ENCODE results near the gene SLC25A19.
A peak's percentile ranks its signal among the peaks of the same experiment; 100 is the strongest.

The SLC25A19 gene

DNA sequence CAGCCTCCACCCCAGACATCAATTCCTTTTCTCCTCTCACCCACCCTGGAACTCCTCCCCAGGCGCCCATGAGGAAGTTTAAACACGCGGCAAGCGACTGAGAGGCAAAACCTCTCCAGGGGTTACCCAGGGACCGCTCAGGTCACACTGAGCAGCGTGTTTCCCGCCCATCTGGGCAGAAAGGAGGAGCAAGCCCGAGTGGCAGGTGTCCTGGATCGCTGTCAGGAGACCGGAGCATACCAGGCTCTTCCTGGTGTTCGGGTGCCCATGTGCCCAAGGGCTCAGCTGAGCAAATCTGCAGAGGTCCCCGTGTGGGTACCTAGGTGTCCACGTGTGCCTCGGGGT is 491 bp downstream of the SLC25A19 start:
- ATAC-seq: peak; percentile 51
- TF ChIP-seq ZC3H10 (CRISPR knock-in tag; IDR thresholded peaks at IDR 0.05) (no peak), SNAI2 (CRISPR knock-in tag; IDR thresholded peaks at IDR 0.05) (no peak), GLIS3 (CRISPR knock-in tag; IDR thresholded peaks at IDR 0.05) (0 out of 2 replicates have a peak, but pooled peaks have one; percentile 31)

DNA sequence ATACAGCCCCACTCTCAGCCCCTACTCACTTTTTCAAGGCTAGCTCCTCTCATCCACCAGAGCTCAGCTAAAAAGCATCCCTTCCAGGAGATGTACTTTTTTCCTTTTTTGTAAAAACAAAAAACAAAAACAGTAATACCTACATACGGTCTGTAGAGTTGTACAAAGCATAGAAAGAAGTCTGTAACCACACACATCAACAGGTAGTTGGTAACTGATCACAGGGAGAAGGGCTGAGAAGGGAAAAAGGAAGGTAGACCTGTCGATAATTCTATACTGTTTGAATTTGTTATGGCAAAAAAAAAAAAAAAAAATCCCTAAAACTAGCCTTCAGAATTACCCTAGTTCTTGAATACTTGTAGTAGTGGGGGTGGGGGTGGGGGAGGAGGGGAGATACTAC is 874 bp downstream of the SLC25A19 start:
- TF ChIP-seq, protein P1, sequence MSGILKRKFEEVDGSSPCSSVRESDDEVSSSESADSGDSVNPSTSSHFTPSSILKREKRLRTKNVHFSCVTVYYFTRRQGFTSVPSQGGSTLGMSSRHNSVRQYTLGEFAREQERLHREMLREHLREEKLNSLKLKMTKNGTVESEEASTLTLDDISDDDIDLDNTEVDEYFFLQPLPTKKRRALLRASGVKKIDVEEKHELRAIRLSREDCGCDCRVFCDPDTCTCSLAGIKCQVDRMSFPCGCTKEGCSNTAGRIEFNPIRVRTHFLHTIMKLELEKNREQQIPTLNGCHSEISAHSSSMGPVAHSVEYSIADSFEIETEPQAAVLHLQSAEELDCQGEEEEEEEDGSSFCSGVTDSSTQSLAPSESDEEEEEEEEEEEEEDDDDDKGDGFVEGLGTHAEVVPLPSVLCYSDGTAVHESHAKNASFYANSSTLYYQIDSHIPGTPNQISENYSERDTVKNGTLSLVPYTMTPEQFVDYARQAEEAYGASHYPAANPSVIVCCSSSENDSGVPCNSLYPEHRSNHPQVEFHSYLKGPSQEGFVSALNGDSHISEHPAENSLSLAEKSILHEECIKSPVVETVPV (CRISPR knock-in tag; IDR thresholded peaks at IDR 0.05): no peak
- no peak for TF ChIP-seq ZC3H10 (CRISPR knock-in tag; IDR thresholded peaks at IDR 0.05)
- TF ChIP-seq TCF4 (CRISPR knock-in tag; IDR thresholded peaks at IDR 0.05; ENCODE audit: borderline replicate concordance): no peak
- no peak for TF ChIP-seq ZNF565 (CRISPR knock-in tag; conservative IDR thresholded peaks at IDR 0.05; ENCODE audit: low read depth)
- TF ChIP-seq ISL1 (CRISPR knock-in tag; IDR thresholded peaks at IDR 0.05): no peak
- no peak for TF ChIP-seq TOX (CRISPR knock-in tag; IDR thresholded peaks at IDR 0.05; ENCODE audit: borderline replicate concordance)
- TF ChIP-seq ZFP3 (CRISPR knock-in tag; IDR thresholded peaks at IDR 0.05): no peak
- TF ChIP-seq, protein P2, sequence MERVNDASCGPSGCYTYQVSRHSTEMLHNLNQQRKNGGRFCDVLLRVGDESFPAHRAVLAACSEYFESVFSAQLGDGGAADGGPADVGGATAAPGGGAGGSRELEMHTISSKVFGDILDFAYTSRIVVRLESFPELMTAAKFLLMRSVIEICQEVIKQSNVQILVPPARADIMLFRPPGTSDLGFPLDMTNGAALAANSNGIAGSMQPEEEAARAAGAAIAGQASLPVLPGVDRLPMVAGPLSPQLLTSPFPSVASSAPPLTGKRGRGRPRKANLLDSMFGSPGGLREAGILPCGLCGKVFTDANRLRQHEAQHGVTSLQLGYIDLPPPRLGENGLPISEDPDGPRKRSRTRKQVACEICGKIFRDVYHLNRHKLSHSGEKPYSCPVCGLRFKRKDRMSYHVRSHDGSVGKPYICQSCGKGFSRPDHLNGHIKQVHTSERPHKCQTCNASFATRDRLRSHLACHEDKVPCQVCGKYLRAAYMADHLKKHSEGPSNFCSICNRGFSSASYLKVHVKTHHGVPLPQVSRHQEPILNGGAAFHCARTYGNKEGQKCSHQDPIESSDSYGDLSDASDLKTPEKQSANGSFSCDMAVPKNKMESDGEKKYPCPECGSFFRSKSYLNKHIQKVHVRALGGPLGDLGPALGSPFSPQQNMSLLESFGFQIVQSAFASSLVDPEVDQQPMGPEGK (CRISPR knock-in tag; IDR thresholded peaks at IDR 0.05; ENCODE audit: borderline replicate concordance): no peak
- TF ChIP-seq ZNF70 (CRISPR knock-in tag; IDR thresholded peaks at IDR 0.05): no peak
- TF ChIP-seq PPARA (CRISPR knock-in tag; IDR thresholded peaks at IDR 0.05; ENCODE audit: borderline replicate concordance): no peak
- no peak for TF ChIP-seq GLIS3 (CRISPR knock-in tag; IDR thresholded peaks at IDR 0.05)
- no peak for TF ChIP-seq SNAI2 (CRISPR knock-in tag; IDR thresholded peaks at IDR 0.05)
- TF ChIP-seq ZNF8 (CRISPR knock-in tag; IDR thresholded peaks at IDR 0.05): no peak
- TF ChIP-seq, protein P3, sequence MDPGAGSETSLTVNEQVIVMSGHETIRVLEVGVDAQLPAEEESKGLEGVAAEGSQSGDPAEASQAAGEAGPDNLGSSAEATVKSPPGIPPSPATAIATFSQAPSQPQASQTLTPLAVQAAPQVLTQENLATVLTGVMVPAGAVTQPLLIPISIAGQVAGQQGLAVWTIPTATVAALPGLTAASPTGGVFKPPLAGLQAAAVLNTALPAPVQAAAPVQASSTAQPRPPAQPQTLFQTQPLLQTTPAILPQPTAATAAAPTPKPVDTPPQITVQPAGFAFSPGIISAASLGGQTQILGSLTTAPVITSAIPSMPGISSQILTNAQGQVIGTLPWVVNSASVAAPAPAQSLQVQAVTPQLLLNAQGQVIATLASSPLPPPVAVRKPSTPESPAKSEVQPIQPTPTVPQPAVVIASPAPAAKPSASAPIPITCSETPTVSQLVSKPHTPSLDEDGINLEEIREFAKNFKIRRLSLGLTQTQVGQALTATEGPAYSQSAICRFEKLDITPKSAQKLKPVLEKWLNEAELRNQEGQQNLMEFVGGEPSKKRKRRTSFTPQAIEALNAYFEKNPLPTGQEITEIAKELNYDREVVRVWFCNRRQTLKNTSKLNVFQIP (CRISPR knock-in tag; IDR thresholded peaks at IDR 0.05; ENCODE audit: borderline replicate concordance, low read depth): no peak
- TF ChIP-seq, protein P4, sequence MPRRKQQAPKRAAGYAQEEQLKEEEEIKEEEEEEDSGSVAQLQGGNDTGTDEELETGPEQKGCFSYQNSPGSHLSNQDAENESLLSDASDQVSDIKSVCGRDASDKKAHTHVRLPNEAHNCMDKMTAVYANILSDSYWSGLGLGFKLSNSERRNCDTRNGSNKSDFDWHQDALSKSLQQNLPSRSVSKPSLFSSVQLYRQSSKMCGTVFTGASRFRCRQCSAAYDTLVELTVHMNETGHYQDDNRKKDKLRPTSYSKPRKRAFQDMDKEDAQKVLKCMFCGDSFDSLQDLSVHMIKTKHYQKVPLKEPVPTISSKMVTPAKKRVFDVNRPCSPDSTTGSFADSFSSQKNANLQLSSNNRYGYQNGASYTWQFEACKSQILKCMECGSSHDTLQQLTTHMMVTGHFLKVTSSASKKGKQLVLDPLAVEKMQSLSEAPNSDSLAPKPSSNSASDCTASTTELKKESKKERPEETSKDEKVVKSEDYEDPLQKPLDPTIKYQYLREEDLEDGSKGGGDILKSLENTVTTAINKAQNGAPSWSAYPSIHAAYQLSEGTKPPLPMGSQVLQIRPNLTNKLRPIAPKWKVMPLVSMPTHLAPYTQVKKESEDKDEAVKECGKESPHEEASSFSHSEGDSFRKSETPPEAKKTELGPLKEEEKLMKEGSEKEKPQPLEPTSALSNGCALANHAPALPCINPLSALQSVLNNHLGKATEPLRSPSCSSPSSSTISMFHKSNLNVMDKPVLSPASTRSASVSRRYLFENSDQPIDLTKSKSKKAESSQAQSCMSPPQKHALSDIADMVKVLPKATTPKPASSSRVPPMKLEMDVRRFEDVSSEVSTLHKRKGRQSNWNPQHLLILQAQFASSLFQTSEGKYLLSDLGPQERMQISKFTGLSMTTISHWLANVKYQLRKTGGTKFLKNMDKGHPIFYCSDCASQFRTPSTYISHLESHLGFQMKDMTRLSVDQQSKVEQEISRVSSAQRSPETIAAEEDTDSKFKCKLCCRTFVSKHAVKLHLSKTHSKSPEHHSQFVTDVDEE (CRISPR knock-in tag; IDR thresholded peaks at IDR 0.05): no peak
- TF ChIP-seq RARB (CRISPR knock-in tag; IDR thresholded peaks at IDR 0.05): no peak
- TF ChIP-seq CSDC2 (CRISPR knock-in tag; IDR thresholded peaks at IDR 0.05): no peak
- TF ChIP-seq, protein P5, sequence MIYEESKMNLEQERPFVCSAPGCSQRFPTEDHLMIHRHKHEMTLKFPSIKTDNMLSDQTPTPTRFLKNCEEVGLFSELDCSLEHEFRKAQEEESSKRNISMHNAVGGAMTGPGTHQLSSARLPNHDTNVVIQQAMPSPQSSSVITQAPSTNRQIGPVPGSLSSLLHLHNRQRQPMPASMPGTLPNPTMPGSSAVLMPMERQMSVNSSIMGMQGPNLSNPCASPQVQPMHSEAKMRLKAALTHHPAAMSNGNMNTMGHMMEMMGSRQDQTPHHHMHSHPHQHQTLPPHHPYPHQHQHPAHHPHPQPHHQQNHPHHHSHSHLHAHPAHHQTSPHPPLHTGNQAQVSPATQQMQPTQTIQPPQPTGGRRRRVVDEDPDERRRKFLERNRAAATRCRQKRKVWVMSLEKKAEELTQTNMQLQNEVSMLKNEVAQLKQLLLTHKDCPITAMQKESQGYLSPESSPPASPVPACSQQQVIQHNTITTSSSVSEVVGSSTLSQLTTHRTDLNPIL (CRISPR knock-in tag; IDR thresholded peaks at IDR 0.05; ENCODE audit: low read depth): no peak
- no peak for TF ChIP-seq OSR1 (CRISPR knock-in tag; IDR thresholded peaks at IDR 0.05)
- ATAC-seq: no peak

DNA sequence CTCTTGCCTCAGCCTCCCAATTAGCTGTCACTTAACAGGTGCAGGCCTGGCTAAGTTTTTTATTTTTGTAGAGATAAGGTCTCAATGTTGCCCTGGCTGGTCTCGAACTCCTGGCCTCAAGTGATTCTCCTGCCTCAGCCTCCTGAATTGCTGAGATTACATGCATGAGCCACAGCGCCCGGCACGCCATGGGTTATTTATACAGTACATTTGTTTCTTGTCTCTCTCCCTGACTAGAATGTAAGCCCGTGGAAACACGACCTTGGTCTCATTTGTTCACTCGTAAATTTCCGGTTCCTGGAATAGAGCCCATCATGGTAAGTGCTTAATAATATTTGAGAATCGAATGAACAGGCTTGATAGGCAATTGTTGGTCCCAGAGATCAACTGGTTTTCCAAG is 2.0 kb downstream of the SLC25A19 start:
- TF ChIP-seq CSDC2 (CRISPR knock-in tag; IDR thresholded peaks at IDR 0.05) (no peak), GLIS3 (CRISPR knock-in tag; IDR thresholded peaks at IDR 0.05) (no peak), PPARA (CRISPR knock-in tag; IDR thresholded peaks at IDR 0.05; ENCODE audit: borderline replicate concordance) (no peak)
- no peak for ATAC-seq

DNA sequence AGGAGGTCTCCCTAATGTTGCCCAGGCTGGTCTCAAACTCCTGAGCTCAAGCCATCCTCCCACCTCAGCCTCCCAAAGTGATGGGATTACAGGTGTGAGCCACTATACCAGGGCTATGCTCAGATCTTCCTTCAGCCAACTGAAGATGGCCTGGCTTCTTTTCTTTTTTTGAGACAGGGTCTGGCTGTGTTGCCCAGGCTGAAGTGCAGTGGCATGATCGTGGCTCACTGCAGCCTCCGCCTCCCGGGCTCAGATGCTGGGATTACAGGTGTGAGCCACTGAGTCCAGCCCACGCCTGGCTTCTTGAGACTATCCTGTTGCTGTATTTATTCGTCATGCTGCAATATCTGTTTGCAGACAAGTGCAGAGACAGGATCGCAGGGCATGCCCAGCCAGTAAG is 4.1 kb downstream of the SLC25A19 start:
- no peak for ATAC-seq
- no peak for TF ChIP-seq RARB (CRISPR knock-in tag; IDR thresholded peaks at IDR 0.05)
- TF ChIP-seq, protein P5 (CRISPR knock-in tag; IDR thresholded peaks at IDR 0.05; ENCODE audit: low read depth): no peak
- no peak for TF ChIP-seq PPARA (CRISPR knock-in tag; IDR thresholded peaks at IDR 0.05; ENCODE audit: borderline replicate concordance)
- no peak for TF ChIP-seq TOX (CRISPR knock-in tag; IDR thresholded peaks at IDR 0.05; ENCODE audit: borderline replicate concordance)
- TF ChIP-seq, protein P4 (CRISPR knock-in tag; IDR thresholded peaks at IDR 0.05): no peak
- no peak for TF ChIP-seq SNAI2 (CRISPR knock-in tag; IDR thresholded peaks at IDR 0.05)
- no peak for TF ChIP-seq ZFP3 (CRISPR knock-in tag; IDR thresholded peaks at IDR 0.05)
- TF ChIP-seq BACH2 (CRISPR knock-in tag; IDR thresholded peaks at IDR 0.05; ENCODE audit: borderline replicate concordance): no peak
- no peak for TF ChIP-seq ZNF8 (CRISPR knock-in tag; IDR thresholded peaks at IDR 0.05)
- TF ChIP-seq, protein P3 (CRISPR knock-in tag; IDR thresholded peaks at IDR 0.05; ENCODE audit: borderline replicate concordance, low read depth): no peak

All from SK-N-SH treated with all-trans-retinoic acid at 6 μM for 48 hours (cell line).